ENCODE results near the gene ALDH3B1. TPM values are rescaled to one million over a fixed set of nuclear protein-coding genes. Genes with fewer than 3 reads are reported as not detected.

The ALDH3B1 gene
- total RNA-seq, 1 donor from 2014 or later = not detected

- Mint-ChIP-seq H3K4me3 (ENCODE audit: low read depth) (no peak overlapping the region), H3K4me1 (ENCODE audit: low read depth) (peaks cover 6% of the 10 kb centered on the region), H3K27me3 (ENCODE audit: low read depth) (no peaks in the 10 kb centered on the region), H3K27ac (no peak overlapping the region), H3K36me3 (ENCODE audit: low read depth) (no peaks in the 10 kb centered on the region), H3K9me3 (no peaks in the 10 kb centered on the region)
- no peak for DNase-seq (ENCODE audit: low spot score)
- intact Hi-C loops (cut with micrococcal nuclease) = no loop called here
These were observed 2.9 kb downstream of the ALDH3B1 start for GRCh38 chr11:68012843-68013610.

- Mint-ChIP-seq H3K27ac (no peak overlapping the region), H3K27me3 (ENCODE audit: low read depth) (no peaks in the 10 kb centered on the region), H3K4me3 (ENCODE audit: low read depth) (no peak overlapping the region), H3K4me1 (ENCODE audit: low read depth) (peaks cover 6% of the 10 kb centered on the region), H3K36me3 (ENCODE audit: low read depth) (no peaks in the 10 kb centered on the region), H3K9me3 (no peaks in the 10 kb centered on the region)
- DNase-seq (ENCODE audit: low spot score) = no peak
- intact Hi-C loops (cut with micrococcal nuclease) = no loop called here
These were observed 3.6 kb downstream of the ALDH3B1 start for GRCh38 chr11:68013611-68014156.

DNA sequence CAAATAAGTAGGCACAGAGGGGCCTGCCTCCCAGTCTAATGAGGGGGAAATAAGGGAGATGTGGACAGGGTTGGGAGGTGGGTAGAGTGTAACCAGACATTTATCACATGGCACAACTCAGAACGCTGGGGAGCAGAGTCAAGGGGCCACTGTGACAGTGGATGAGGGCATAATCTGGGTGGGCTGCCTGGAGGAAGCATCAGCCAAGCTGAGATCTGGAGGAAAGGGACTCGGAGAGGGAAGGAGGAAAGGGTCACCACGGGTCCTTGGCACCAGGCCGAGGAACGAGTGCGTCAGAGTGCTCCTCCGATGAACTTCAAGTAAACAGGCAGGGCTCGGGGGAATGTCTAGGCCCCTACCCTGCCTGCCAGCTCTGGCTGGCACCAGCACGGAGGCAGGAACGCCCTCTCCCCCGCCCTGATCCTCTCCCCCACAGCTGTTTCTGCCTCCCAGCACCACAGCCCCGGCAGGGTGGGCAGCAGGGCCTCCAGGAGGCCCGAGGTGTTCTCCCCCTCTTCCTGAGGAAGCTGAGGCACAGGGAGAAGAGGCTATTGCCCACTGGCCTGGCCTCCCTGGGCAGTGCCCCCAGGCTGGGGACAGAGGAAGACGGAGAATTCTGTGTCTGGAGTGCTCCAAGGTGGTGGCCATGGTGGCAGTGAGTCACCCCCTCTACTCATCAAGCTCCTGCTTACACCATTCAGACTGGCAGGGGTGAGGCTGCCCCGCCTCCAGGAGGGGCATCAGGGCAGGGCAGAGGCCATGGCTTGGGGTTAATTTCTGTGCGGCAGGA is 4.2 kb downstream of the ALDH3B1 start:
- Mint-ChIP-seq H3K4me1 (ENCODE audit: low read depth) (peaks cover 2% of the 10 kb centered on the region), H3K27ac (no peak overlapping the region), H3K27me3 (ENCODE audit: low read depth) (no peaks in the 10 kb centered on the region), H3K36me3 (ENCODE audit: low read depth) (no peaks in the 10 kb centered on the region), H3K4me3 (ENCODE audit: low read depth) (no peak overlapping the region), H3K9me3 (no peaks in the 10 kb centered on the region)
- intact Hi-C loops (cut with micrococcal nuclease) = no loop called here
- DNase-seq (ENCODE audit: low spot score) = no peak

DNA sequence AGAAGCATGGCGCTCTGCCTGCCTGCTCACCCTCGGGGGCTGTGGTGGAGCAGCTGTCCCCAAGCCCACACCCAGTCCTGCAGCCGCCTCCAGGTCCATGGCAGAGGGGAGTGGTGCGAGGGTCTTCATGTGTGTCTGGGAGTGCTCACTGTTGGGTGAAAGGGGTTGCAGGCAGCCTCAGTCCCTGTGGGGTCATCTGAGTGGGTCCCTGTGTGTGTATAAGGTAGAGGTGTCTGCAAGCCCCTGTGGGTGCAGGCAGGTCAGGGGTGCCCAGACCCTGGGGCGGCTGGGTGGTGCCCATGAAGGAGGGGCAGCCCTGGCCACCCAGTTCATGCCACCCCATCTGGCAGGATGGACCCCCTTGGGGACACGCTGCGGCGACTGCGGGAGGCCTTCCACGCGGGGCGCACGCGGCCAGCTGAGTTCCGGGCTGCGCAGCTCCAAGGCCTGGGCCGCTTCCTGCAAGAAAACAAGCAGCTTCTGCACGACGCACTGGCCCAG is 4.9 kb downstream of the ALDH3B1 start:
- Mint-ChIP-seq H3K9me3 (no peaks in the 10 kb centered on the region), H3K36me3 (ENCODE audit: low read depth) (no peaks in the 10 kb centered on the region), H3K4me3 (ENCODE audit: low read depth) (no peak overlapping the region), H3K4me1 (ENCODE audit: low read depth) (no peaks in the 10 kb centered on the region), H3K27ac (no peak overlapping the region), H3K27me3 (ENCODE audit: low read depth) (no peaks in the 10 kb centered on the region)
- intact Hi-C loops (cut with micrococcal nuclease) = no loop called here
- no peak for DNase-seq (ENCODE audit: low spot score)

- H3K9me3 Mint-ChIP-seq = no peaks in the 10 kb centered on the region
- H3K36me3 Mint-ChIP-seq (ENCODE audit: low read depth) = no peaks in the 10 kb centered on the region
- intact Hi-C loops (cut with micrococcal nuclease) = no loop called here
- no peak for DNase-seq (ENCODE audit: low spot score)
- no peaks in the 10 kb centered on the region for H3K27me3 Mint-ChIP-seq (ENCODE audit: low read depth)
- no peaks in the 10 kb centered on the region for H3K4me1 Mint-ChIP-seq (ENCODE audit: low read depth)
- H3K27ac Mint-ChIP-seq = no peak overlapping the region
- H3K4me3 Mint-ChIP-seq (ENCODE audit: low read depth) = no peak overlapping the region
These were observed 5.3 kb downstream of the ALDH3B1 start for GRCh38 chr11:68015467-68015866.

GRCh38 chr11:68016161-68016903 is 6.2 kb downstream of the ALDH3B1 start:
- no peak overlapping the region for H3K27ac Mint-ChIP-seq
- no peaks in the 10 kb centered on the region for H3K27me3 Mint-ChIP-seq (ENCODE audit: low read depth)

DNA sequence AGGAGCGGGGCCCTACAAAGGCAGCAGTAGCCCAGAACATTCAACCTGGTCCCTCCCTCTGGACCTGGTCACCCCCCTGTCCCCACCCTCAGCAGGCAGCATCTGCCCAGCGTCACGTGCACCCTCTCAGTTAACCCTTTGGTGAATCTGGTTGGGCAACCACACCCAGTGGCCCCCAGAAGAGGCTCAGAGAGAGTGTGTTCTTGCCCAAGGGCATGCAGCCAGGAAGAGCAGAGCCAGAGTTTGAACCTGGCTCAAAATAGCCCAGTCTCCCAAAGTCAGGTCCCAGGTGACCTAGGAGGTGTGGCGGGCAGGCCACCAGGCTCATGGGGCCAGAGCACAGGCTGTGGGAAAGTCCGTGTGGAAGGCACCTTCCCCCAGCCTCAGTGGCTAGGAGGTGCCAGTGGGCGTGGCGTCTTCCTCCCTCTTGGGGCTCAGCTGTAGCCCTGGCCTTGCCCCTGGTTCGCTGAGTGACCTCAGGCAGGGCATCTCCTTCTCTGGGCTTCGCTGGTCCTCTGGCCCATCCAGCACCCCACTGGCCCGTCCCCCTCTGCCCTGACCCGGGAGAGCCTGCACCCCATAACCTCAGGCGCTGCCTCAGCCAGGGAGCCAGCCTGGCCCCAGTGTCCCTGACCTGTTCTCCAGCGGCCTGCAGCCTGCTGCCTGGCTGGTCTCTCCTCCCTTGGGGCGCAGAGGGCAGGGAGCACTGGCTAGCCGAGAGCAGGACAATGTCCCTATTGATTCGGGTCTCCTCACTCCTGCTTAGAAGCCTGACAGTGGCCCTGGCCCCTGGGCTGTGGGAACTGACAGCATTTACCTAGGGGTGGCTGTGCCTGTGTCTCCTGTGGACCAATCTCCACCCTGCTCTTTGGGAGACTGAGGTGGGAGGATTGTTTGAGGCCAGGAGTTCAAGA is 7.0 kb downstream of the ALDH3B1 start:
- intact Hi-C loops (cut with micrococcal nuclease) = no loop called here
- Mint-ChIP-seq H3K4me1 (ENCODE audit: low read depth) (no peaks in the 10 kb centered on the region), H3K36me3 (ENCODE audit: low read depth) (no peaks in the 10 kb centered on the region), H3K9me3 (no peaks in the 10 kb centered on the region), H3K27me3 (ENCODE audit: low read depth) (no peaks in the 10 kb centered on the region), H3K4me3 (ENCODE audit: low read depth) (no peak overlapping the region), H3K27ac (no peak overlapping the region)
- DNase-seq (ENCODE audit: low spot score) = no peak

More at GRCh38 chr11:68016161-68016903, 6.2 kb downstream of the ALDH3B1 start:
- intact Hi-C loops (cut with micrococcal nuclease) = no loop called here
- Mint-ChIP-seq H3K4me1 (ENCODE audit: low read depth) (no peaks in the 10 kb centered on the region), H3K9me3 (no peaks in the 10 kb centered on the region), H3K36me3 (ENCODE audit: low read depth) (no peaks in the 10 kb centered on the region), H3K4me3 (ENCODE audit: low read depth) (no peak overlapping the region)
- DNase-seq (ENCODE audit: low spot score) = no peak

- H3K27ac Mint-ChIP-seq = no peak overlapping the region
- no peaks in the 10 kb centered on the region for H3K36me3 Mint-ChIP-seq (ENCODE audit: low read depth)
- DNase-seq (ENCODE audit: low spot score) = no peak
- H3K4me3 Mint-ChIP-seq (ENCODE audit: low read depth) = no peak overlapping the region
- H3K27me3 Mint-ChIP-seq (ENCODE audit: low read depth) = no peaks in the 10 kb centered on the region
- intact Hi-C loops (cut with micrococcal nuclease) = no loop called here
- no peaks in the 10 kb centered on the region for H3K4me1 Mint-ChIP-seq (ENCODE audit: low read depth)
- H3K9me3 Mint-ChIP-seq = no peaks in the 10 kb centered on the region
These were observed 8.0 kb downstream of the ALDH3B1 start for GRCh38 chr11:68017980-68018729.

DNA sequence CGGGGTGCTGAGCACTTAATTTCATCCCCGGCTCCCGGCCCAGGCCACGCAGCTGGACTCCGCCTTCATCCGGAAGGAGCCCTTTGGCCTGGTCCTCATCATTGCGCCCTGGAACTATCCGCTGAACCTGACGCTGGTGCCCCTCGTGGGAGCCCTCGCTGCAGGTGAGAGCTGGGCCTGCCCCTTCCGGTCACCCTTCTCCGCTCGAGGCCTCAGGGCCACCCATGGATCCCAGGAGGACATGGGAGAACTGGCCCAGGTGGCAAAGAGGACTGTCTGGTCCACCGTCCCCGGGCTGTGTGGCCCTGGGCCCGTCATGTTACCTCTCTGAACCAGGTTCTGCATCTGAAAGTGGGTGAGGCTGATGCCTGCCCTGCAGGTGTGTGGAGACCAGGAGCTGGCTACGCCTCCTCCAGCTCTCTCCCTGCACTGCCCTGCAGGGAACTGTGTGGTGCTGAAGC is 8.6 kb downstream of the ALDH3B1 start:
- Mint-ChIP-seq H3K36me3 (ENCODE audit: low read depth) (no peaks in the 10 kb centered on the region), H3K4me3 (ENCODE audit: low read depth) (no peak overlapping the region), H3K4me1 (ENCODE audit: low read depth) (no peaks in the 10 kb centered on the region), H3K27ac (no peak overlapping the region), H3K9me3 (no peaks in the 10 kb centered on the region), H3K27me3 (ENCODE audit: low read depth) (no peaks in the 10 kb centered on the region)
- DNase-seq (ENCODE audit: low spot score) = no peak
- intact Hi-C loops (cut with micrococcal nuclease) = no loop called here

GRCh38 chr11:68019486-68019885 is 9.4 kb downstream of the ALDH3B1 start:
- H3K4me1 Mint-ChIP-seq (ENCODE audit: low read depth) = no peaks in the 10 kb centered on the region
- H3K27me3 Mint-ChIP-seq (ENCODE audit: low read depth) = no peaks in the 10 kb centered on the region
- DNase-seq (ENCODE audit: low spot score) = no peak
- intact Hi-C loops (cut with micrococcal nuclease) = no loop called here
- H3K4me3 Mint-ChIP-seq (ENCODE audit: low read depth) = no peak overlapping the region
- H3K27ac Mint-ChIP-seq = no peak overlapping the region
- H3K9me3 Mint-ChIP-seq = no peaks in the 10 kb centered on the region
- no peaks in the 10 kb centered on the region for H3K36me3 Mint-ChIP-seq (ENCODE audit: low read depth)

DNA sequence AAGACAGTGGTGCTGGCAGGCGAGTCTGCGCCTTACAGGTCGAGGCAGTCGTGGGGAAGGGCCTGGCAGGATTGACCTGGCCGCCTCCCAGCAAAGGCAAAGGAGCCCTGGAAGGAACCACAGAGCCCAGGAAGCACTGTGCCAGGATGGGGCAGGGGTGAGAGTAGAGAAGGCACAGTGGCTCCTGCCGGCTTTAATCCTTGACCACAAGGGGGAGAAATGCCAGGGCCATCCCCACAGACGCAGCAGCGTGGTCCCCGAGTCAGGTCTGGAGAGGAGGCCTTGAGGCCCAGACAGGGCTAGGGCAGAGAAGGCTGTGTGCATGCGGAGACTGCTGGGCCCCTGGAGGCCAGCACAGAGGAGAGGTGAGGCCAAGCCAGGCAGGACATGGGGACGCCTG is 10.4 kb downstream of the ALDH3B1 start:
- no peaks in the 10 kb centered on the region for H3K36me3 Mint-ChIP-seq (ENCODE audit: low read depth)
- no peaks in the 10 kb centered on the region for H3K4me1 Mint-ChIP-seq (ENCODE audit: low read depth)
- no peak overlapping the region for H3K27ac Mint-ChIP-seq
- intact Hi-C loops (cut with micrococcal nuclease) = no loop called here
- no peak overlapping the region for H3K4me3 Mint-ChIP-seq (ENCODE audit: low read depth)
- H3K9me3 Mint-ChIP-seq = no peaks in the 10 kb centered on the region
- no peaks in the 10 kb centered on the region for H3K27me3 Mint-ChIP-seq (ENCODE audit: low read depth)
- DNase-seq (ENCODE audit: low spot score) = no peak
